Common myeloid progenitor, CD34-positive (primary cell): ENCODE data around the gene XIRP2.
A peak's percentile ranks its signal among the peaks of the same experiment; 100 is the strongest.

Experiments
- CTCF ChIA-PET: fragments of 350-600 bp; sonication (Branson Sonifier 250); formaldehyde crosslinking; loops from one replicate; lab custom pipeline; 2021; ENCODE audit warnings: antibody characterized with exemption; lab: Charles Lee
- POLR2A ChIA-PET: fragments of 350-600 bp; sonication (Branson Sonifier 250); formaldehyde crosslinking; loops from one replicate; lab custom pipeline; 2021; ENCODE audit warnings: antibody characterized with exemption; lab: Charles Lee
- DNase-seq, 3 donors: peaks; one replicate each; pipeline versions ENCODE4 v3.0.0 to v3.0.0-alpha.2; 2013
- H3K27ac ChIP-seq, 2 experiments: 1 replicate in 1 of 2; 2 replicates in 1 of 2; pipeline ENCODE4 v1.7.0; 2013; ENCODE audit warnings: inconsistent platforms in 2 of 2, low read length in 2 of 2, mild to moderate bottlenecking in 2 of 2, low read depth in 1 of 2, moderate library complexity in 1 of 2; ENCODE audit not compliant: severe bottlenecking in 2 of 2, insufficient read depth in 1 of 2, poor library complexity in 1 of 2
- H3K27me3 ChIP-seq, 5 experiments: replicated peaks in 2 of 5; 1 replicate in 3 of 5; 2 replicates in 2 of 5; pipeline versions ENCODE4 v1.6.1 to v1.7.0; 2013; ENCODE audit warnings: low read length in 4 of 5, mild to moderate bottlenecking in 2 of 5, moderate library complexity in 2 of 5, inconsistent platforms in 1 of 5; ENCODE audit not compliant: insufficient read depth in 5 of 5, control insufficient read depth in 4 of 5
- H3K36me3 ChIP-seq, 4 experiments: 1 replicate in 2 of 4; 2 replicates in 2 of 4; pipeline versions ENCODE4 v1.6.1 to v1.7.0; 2013; ENCODE audit warnings: low read length in 3 of 4, control low read depth in 1 of 4, mild to moderate bottlenecking in 1 of 4; ENCODE audit not compliant: control insufficient read depth in 4 of 4, insufficient read depth in 4 of 4
- H3K4me1 ChIP-seq, 4 experiments: 1 replicate in 3 of 4; 2 replicates in 1 of 4; pipeline versions ENCODE4 v1.6.1 to v1.7.1; 2013; ENCODE audit warnings: low read length in 3 of 4, mild to moderate bottlenecking in 3 of 4, control low read depth in 1 of 4, inconsistent platforms in 1 of 4, moderate library complexity in 1 of 4; ENCODE audit not compliant: control insufficient read depth in 4 of 4, insufficient read depth in 4 of 4; ENCODE audit errors: control extremely low read depth in 1 of 4
- H3K4me3 ChIP-seq, 7 experiments: 1 replicate in 4 of 7; 2 replicates in 3 of 7; pipeline versions ENCODE4 v1.5.1 to v1.7.0; 2013; ENCODE audit warnings: mild to moderate bottlenecking in 7 of 7, low read length in 6 of 7, moderate library complexity in 6 of 7, inconsistent platforms in 2 of 7, low read depth in 2 of 7, control low read depth in 1 of 7; ENCODE audit not compliant: insufficient read depth in 4 of 7, control insufficient read depth in 1 of 7; ENCODE audit errors: extremely low read depth in 1 of 7
- H3K9me3 ChIP-seq, 5 experiments: 1 replicate in 4 of 5; 2 replicates in 1 of 5; pipeline versions ENCODE4 v1.6.1 to v1.7.1; 2013; ENCODE audit warnings: low read length in 4 of 5, mild to moderate bottlenecking in 2 of 5, inconsistent platforms in 1 of 5, low read depth in 1 of 5, moderate library complexity in 1 of 5; ENCODE audit not compliant: control insufficient read depth in 4 of 5, insufficient read depth in 2 of 5; ENCODE audit errors: control extremely low read depth in 1 of 5
- WGBS: methylation state at CpG from one replicate; pipeline ENCODE4 v1.1.5; 2013; ENCODE audit not compliant: insufficient coverage; 5-methylcytosine and 5-hydroxymethylcytosine counted together

The XIRP2 gene

DNA sequence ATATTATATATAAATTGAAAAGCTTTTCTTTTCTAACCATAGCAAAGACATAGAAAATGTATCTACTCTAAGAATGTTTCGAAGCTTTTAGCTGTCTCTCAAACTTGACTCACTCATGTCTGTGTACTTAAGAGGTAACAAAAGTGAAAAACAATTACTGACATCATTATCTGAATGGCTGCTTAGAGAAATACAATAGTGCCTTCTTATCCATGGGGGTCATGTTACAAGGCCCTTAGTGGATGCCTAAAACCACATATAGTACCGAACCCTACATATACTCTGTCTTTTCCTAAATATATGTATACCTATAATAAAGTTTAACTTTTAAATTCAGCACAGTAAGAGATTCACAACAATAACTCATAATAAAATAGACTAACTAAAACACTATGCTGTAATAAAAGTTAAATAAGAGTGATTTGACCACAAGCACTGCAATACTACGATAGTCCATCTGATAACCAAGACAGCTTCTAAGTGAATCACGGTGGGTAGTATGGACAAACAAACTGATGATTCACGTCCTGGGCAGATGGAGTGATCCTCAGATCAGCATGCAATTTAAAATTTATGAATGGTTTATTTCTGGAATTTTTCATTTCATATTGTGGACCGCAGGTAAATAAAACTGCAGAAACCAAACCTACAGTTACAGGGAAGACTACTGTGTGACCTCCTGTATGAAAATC, 246.2 kb downstream of the XIRP2 start:
- Histone ChIP-seq H3K9me3 (no peaks in the 10 kb centered on the region), H3K27me3 (no peaks in the 10 kb centered on the region), H3K36me3 (no peaks in the 10 kb centered on the region), H3K27ac (peak overlapping the region; percentile 76 to 81), H3K4me1 (peaks cover 8 to 34% (median 13%) of the 10 kb centered on the region in 4 experiments), H3K4me3 (no peak overlapping the region)
- 39% methylated on average over 4 of the region's 6 CpGs for WGBS
- ChIA-PET CTCF (interaction anchor here (1.0 to 1.8 kb wide), 2 partner anchors 9 to 17 kb away, joined by 4 to 5 read pairs; no protein-coding TSS in a partner anchor), POLR2A (no interaction called here)
- peak in 2 of 3 donors; percentile 71 to 90 for DNase-seq

DNA sequence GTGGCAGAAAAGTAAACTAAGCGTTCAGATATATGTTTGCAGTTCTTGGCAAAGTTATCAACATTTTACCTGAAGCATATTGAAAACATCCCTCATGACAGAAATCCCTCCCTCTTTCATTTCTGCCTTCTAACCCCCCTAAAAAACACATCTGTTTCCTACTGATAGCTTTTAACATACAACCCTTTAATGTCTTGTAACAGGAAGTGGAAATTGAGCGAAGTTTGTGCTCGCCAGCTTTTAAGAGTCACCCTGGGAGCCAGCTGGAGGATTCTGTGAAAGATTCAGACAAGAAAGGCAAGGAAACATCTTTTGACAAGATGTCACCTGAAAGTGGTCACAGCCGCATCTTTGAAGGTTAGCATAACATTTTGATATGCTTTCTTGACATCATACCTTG, 247.4 kb downstream of the XIRP2 start:
- Histone ChIP-seq H3K9me3 (no peaks in the 10 kb centered on the region), H3K36me3 (no peaks in the 10 kb centered on the region), H3K27me3 (no peaks in the 10 kb centered on the region), H3K27ac (peak overlapping the region; percentile 76 to 81), H3K4me1 (peaks cover 8 to 34% (median 13%) of the 10 kb centered on the region in 4 experiments), H3K4me3 (peak overlapping the region in 3 of 7 experiments; percentile 33 to 62 (median 51))
- ChIA-PET CTCF (interaction anchor here (1.6 kb wide), 1 partner anchor 9 kb away, joined by 3 read pairs; no protein-coding TSS in a partner anchor), POLR2A (interaction anchor here (0.7 to 0.9 kb wide), 2 partner anchors 10 to 20 kb away, joined by 3 read pairs; no protein-coding TSS in a partner anchor)
- DNase-seq = peak; percentile 88 to 99 (median 97)
- 0% methylated on average over 1 of the region's 4 CpGs for WGBS

DNA sequence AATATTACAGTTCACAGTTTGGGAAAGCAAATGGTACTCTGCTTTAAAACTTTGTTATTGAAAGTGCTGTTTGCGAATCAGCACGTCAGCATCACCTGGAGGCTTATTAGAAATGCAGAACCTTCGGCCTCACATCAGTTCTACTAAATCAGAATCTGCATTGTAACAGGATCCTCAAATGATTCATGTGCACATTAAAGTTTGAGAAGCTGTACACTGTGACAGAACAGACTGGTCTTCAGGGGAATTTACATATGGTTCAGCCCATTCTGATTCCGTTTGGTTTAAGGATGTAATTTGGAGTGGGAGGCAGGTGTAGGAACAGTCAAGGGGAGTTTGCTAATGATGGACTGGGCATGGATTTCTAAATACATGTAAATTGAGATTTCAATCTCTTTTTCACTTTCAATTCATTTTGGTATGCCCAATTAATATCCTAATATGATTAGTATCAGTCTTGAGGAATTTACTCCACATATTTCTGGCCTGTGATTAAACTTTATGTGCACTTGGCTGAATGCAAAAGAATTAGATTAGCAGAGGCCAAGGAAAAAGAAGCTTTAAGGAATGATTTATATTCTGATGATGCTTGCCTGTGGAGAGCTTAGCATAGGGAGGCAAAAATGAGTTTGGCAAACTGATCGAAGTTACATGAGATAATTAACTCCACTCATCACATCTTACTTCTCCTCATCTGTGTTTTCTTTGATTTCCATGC, 248.8 kb downstream of the XIRP2 start:
- WGBS = no CpG with 5 or more reads among the region's 5 CpGs
- POLR2A ChIA-PET = no interaction called here
- peak in 2 of 3 donors; percentile 42 to 69 for DNase-seq

DNA sequence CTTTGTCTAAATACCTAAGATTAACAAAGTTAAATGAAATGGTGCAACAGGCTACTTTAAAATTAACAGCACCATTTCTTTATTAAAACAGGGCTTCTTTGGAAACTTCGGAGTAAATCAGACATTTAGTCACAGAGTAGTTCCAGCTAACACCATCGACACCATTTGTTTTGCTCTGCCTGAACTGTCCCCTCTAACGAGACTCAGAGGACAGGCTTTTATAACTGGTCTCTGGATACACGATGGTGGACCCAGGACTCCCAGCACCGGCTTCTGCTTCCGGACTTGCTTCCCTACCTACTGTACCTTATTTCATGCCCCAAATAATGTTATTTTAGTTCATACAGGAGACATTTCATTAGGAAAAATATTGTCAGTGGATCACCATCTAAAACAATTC, 252.1 kb downstream of the XIRP2 start:
- CTCF ChIA-PET = no interaction called here

More for the DNA sequence above, 248.8 kb downstream of the XIRP2 start:
- Histone ChIP-seq H3K9me3 (no peaks in the 10 kb centered on the region), H3K27me3 (no peaks in the 10 kb centered on the region), H3K36me3 (no peaks in the 10 kb centered on the region), H3K27ac (peak overlapping the region; percentile 71 to 81), H3K4me1 (peaks cover 8 to 34% (median 13%) of the 10 kb centered on the region in 4 experiments), H3K4me3 (peak overlapping the region in 5 of 7 experiments; percentile 11 to 62 (median 53))
- CTCF ChIA-PET = interaction anchor here (1.6 kb wide), 1 partner anchor 8 kb away, joined by 3 read pairs; no protein-coding TSS in a partner anchor

DNA sequence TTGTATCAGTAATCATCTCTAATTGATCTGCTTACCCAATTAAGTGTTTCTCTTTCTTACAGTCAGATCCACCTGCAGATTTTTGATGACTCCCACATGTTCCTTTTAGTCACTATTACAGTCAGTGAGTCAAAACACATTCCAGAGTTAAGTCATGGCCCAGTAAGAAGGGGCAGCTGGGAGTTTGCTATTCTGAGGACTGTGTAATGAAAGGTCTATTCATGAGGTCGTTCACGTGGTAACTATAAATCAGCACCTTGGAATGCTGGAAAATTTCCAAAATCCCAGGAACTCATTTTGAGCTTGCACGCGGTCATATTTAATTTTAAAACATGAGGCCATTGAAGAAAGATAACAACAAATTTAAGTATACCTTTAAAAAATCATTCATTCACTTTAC, 252.5 kb downstream of the XIRP2 start:
- CTCF ChIA-PET = no interaction called here
- peaks cover 0 to 26% (median 11%) of the 10 kb centered on the region in 4 experiments for H3K4me1 ChIP-seq
- no peak overlapping the region for H3K4me3 ChIP-seq
- POLR2A ChIA-PET = no interaction called here
- no peaks in the 10 kb centered on the region for H3K36me3 ChIP-seq
- H3K27me3 ChIP-seq = no peaks in the 10 kb centered on the region
- DNase-seq = no peak
- no peaks in the 10 kb centered on the region for H3K9me3 ChIP-seq
- 100% methylated on average over 2 of the region's 4 CpGs for WGBS
- H3K27ac ChIP-seq = no peak overlapping the region

More for the DNA sequence above, 252.1 kb downstream of the XIRP2 start:
- 98% methylated on average over 6 of the region's 6 CpGs for WGBS
- no peak overlapping the region for H3K27ac ChIP-seq
- H3K4me1 ChIP-seq = peaks cover 3 to 30% (median 13%) of the 10 kb centered on the region in 4 experiments
- H3K36me3 ChIP-seq = no peaks in the 10 kb centered on the region
- no peak for DNase-seq
- POLR2A ChIA-PET = no interaction called here
- no peak overlapping the region for H3K4me3 ChIP-seq
- no peaks in the 10 kb centered on the region for H3K27me3 ChIP-seq
- H3K9me3 ChIP-seq = no peaks in the 10 kb centered on the region

DNA sequence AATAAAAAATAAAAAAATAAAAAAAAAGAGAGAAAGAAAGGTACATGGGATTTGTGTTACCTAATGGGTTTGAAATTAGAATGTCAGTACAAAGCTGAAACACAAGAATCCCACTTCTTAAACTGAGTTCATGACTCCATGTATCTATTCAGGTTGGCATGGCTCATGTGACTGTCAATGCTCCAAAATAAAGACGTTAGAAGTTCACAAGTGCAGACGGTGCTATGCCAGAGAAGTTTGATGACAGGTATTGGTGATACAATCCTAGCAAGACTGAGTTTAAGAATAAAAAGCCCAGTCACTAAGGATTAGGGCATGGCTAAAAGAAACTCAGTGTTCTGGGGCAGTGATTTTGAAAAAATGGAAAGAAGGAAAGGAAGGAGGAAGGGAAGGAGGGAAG, 254.3 kb downstream of the XIRP2 start:
- H3K9me3 ChIP-seq = no peaks in the 10 kb centered on the region
- peaks cover 0 to 8% (median 3%) of the 10 kb centered on the region in 4 experiments for H3K4me1 ChIP-seq
- WGBS = 60% methylated on average over 2 of the region's 2 CpGs
- H3K4me3 ChIP-seq = no peak overlapping the region
- H3K27me3 ChIP-seq = no peaks in the 10 kb centered on the region
- no peak for DNase-seq
- no peak overlapping the region for H3K27ac ChIP-seq
- ChIA-PET CTCF (interaction anchor here (1.4 to 1.6 kb wide), 2 partner anchors 10 to 11 kb away, joined by 3 to 5 read pairs; no protein-coding TSS in a partner anchor), POLR2A (no interaction called here)
- no peaks in the 10 kb centered on the region for H3K36me3 ChIP-seq
